ENCODE measurements around the gene HPN.
"Not testable (repeated sequence)": the region's sequence is repeated elsewhere in the genome, so short reads cannot be mapped to it uniquely, and the experiment has no call there.

Gene HPN

DNA sequence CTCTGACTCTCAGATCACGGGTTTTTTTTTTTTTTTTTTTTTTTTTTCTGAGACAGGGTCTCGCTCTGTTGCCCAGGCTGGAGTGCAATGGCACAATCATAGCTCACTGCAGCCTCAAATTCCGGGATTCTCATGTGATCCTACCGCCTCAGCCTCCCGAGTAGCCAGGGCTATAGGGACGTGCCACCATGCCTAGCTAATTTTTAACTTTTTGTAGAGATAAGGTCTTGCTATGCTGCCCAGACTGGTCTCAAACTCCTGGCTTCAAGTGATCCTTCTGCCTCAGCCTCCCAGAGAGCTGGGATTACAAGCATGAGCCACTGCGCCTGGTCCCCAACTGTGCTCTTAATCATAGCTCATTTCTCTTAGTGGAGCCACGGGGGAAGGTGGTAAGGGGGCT is 46.0 kb upstream of the HPN start:
- no peak for ATAC-seq (ENCODE audit: insufficient read depth, low read depth)
- Histone ChIP-seq H3K27ac (ENCODE audit: low read length) (no peak overlapping the region), H3K9ac (ENCODE audit: low read depth, low read length) (no peak overlapping the region), H3K4me1 (ENCODE audit: insufficient read depth, low read length) (peaks cover 44% of the 10 kb centered on the region), H3K4me3 (ENCODE audit: low read depth in 1 of 2, low read length in 2 of 2) (no peak overlapping the region), H4K20me1 (ENCODE audit: insufficient read depth, low read length) (no peaks in the 10 kb centered on the region), H3K36me3 (ENCODE audit: insufficient read depth, low read length) (no peaks in the 10 kb centered on the region; the same call in 1 of the 2 replicates), H3K4me2 (ENCODE audit: insufficient read depth, low read length) (no peak overlapping the region), H2AFZ (ENCODE audit: low read depth, low read length) (no peak overlapping the region), H3K9me3 (ENCODE audit: insufficient read depth, low read length, severe bottlenecking) (no peaks in the 10 kb centered on the region), H3K27me3 (ENCODE audit: insufficient read depth, low read length, poor library complexity) (no peaks in the 10 kb centered on the region), H3K79me2 (ENCODE audit: insufficient read depth, low read length) (peaks cover 11% of the 10 kb centered on the region)
- no peak for DNase-seq
- no peak for TF ChIP-seq EZH2 (IDR thresholded peaks at IDR 0.05; ENCODE audit: borderline replicate concordance, low read depth, low read length, severe bottlenecking)
- TF ChIP-seq, protein P1, sequence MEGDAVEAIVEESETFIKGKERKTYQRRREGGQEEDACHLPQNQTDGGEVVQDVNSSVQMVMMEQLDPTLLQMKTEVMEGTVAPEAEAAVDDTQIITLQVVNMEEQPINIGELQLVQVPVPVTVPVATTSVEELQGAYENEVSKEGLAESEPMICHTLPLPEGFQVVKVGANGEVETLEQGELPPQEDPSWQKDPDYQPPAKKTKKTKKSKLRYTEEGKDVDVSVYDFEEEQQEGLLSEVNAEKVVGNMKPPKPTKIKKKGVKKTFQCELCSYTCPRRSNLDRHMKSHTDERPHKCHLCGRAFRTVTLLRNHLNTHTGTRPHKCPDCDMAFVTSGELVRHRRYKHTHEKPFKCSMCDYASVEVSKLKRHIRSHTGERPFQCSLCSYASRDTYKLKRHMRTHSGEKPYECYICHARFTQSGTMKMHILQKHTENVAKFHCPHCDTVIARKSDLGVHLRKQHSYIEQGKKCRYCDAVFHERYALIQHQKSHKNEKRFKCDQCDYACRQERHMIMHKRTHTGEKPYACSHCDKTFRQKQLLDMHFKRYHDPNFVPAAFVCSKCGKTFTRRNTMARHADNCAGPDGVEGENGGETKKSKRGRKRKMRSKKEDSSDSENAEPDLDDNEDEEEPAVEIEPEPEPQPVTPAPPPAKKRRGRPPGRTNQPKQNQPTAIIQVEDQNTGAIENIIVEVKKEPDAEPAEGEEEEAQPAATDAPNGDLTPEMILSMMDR (IDR thresholded peaks at IDR 0.05; ENCODE audit: borderline replicate concordance, extremely low read depth, low read length, poor library complexity, severe bottlenecking) = no peak

DNA sequence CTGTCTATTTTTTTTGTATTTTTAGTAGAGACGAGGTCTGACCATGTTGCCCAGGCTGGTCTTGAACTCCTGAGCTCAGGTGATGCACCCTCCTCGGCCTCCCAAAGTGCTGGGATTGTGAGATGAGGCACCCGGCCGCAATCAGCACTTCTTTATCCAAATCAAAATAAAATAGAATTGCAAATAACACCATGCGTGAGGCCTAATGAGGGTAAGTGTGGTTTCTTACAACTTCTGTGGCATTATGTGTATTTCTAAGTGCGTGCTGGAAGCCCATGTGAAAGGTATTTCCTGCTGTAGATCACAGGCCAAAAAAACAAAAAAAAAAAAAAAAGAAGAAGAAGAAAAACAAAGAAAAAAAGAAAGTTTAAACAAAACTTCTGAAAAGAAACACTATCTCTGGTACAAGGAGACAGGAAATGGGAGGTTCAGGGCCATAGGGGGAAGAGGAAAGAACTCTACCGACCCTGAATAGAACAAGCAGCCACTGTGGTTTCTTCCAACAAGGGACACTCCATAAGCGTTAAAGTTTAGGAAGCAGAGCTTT is 44.4 kb upstream of the HPN start:
- no peak for TF ChIP-seq EZH2 (IDR thresholded peaks at IDR 0.05; ENCODE audit: borderline replicate concordance, low read depth, low read length, severe bottlenecking)
- TF ChIP-seq, protein P1 (IDR thresholded peaks at IDR 0.05; ENCODE audit: borderline replicate concordance, extremely low read depth, low read length, poor library complexity, severe bottlenecking) = no peak
- ATAC-seq (ENCODE audit: insufficient read depth, low read depth) = 0 out of 3 replicates have a peak, but pooled peaks have one; percentile 21

DNA sequence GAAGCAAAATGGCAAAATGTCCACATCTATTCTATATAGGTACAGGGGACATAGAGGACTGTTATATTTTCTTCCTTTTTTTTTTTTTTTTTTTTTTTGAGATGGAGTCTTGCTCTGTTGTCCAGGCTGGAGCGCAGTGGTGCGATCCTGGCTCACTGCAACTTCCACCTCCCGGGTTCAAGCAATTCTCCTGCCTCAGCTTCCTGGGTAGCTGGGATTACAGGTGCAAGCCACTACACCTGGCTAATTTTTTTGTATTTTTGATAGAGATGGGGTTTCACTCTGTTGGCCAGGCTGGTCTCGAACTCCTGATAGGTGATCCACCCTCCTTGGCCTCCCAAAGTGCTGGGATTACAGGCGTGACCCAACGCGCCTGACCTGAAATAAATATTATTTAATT is 43.3 kb upstream of the HPN start:
- H3K4me2 ChIP-seq (ENCODE audit: insufficient read depth, low read length); H3K4me3 ChIP-seq (ENCODE audit: low read depth in 1 of 2, low read length in 2 of 2); H3K9me3 ChIP-seq (ENCODE audit: insufficient read depth, low read length, severe bottlenecking); H3K9ac ChIP-seq (ENCODE audit: low read depth, low read length); ATAC-seq (ENCODE audit: insufficient read depth, low read depth); H3K27me3 ChIP-seq (ENCODE audit: insufficient read depth, low read length, poor library complexity); H2AFZ ChIP-seq (ENCODE audit: low read depth, low read length); DNase-seq: not testable (repeated sequence)
- peaks cover 19% of the 10 kb centered on the region for H3K36me3 ChIP-seq (ENCODE audit: insufficient read depth, low read length)
- H3K79me2 ChIP-seq (ENCODE audit: insufficient read depth, low read length) = peaks cover 37% of the 10 kb centered on the region
- peaks cover 19% of the 10 kb centered on the region for H4K20me1 ChIP-seq (ENCODE audit: insufficient read depth, low read length)
- H3K4me1 ChIP-seq (ENCODE audit: insufficient read depth, low read length) = peaks cover 70% of the 10 kb centered on the region
- H3K27ac ChIP-seq (ENCODE audit: low read length) = peak overlapping the region; percentile 80

More for the DNA sequence above, 44.4 kb upstream of the HPN start:
- Histone ChIP-seq H3K4me1 (ENCODE audit: insufficient read depth, low read length) (peaks cover 60% of the 10 kb centered on the region), H2AFZ (ENCODE audit: low read depth, low read length) (peak overlapping the region; percentile 82), H3K9me3 (ENCODE audit: insufficient read depth, low read length, severe bottlenecking) (no peaks in the 10 kb centered on the region), H3K27ac (ENCODE audit: low read length) (peak overlapping the region; percentile 80), H3K9ac (ENCODE audit: low read depth, low read length) (peak overlapping the region; percentile 21), H3K36me3 (ENCODE audit: insufficient read depth, low read length) (peaks cover 10% of the 10 kb centered on the region), H3K27me3 (ENCODE audit: insufficient read depth, low read length, poor library complexity) (no peaks in the 10 kb centered on the region), H3K4me2 (ENCODE audit: insufficient read depth, low read length) (peak overlapping the region; percentile 31), H3K4me3 (ENCODE audit: low read depth in 1 of 2, low read length in 2 of 2) (no peak overlapping the region), H3K79me2 (ENCODE audit: insufficient read depth, low read length) (peaks cover 27% of the 10 kb centered on the region), H4K20me1 (ENCODE audit: insufficient read depth, low read length) (peaks cover 10% of the 10 kb centered on the region)
- DNase-seq = peak; percentile 39

DNA sequence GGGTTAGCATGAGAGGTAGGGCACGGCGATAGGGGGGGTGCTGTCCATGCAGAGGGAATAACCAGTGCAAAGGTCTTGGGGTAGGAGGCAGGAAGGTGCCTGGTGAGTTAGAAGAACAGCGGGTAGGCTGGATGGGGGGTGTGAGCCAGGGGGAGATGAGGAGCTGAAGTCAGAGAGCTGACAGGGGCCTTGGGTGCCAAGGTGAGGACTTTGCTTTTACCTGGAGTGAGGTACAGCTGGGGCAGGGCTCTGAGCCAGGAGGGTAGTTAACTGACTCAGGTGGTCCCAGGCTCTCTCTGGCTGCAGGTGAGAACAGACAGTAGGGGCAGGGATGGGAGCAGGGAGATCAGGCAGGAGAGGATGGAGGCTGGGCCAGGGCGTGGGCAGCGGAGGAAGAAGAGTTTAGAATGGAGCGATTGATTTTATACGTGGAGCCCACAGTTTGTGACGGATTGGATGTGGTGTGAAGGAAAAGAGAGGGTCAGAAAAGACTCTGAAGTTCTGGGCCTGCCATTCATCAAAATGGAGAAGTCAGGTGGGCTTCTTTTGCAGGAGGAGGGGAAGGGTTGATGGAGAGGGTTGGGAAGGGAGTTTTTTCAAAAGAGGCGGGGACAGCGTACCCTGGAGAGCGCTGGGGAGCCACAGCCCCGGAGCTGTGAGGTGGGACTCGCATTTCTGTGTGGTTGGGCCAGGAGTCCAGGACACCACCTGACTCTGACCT is 42.6 kb upstream of the HPN start:
- Histone ChIP-seq H3K9me3 (ENCODE audit: insufficient read depth, low read length, severe bottlenecking) (no peaks in the 10 kb centered on the region), H3K79me2 (ENCODE audit: insufficient read depth, low read length) (peaks cover 44% of the 10 kb centered on the region), H4K20me1 (ENCODE audit: insufficient read depth, low read length) (peaks cover 26% of the 10 kb centered on the region), H3K9ac (ENCODE audit: low read depth, low read length) (peak overlapping the region; percentile 87; the same call in 1 of the 2 replicates), H3K36me3 (ENCODE audit: insufficient read depth, low read length) (peaks cover 26% of the 10 kb centered on the region), H3K4me2 (ENCODE audit: insufficient read depth, low read length) (peak overlapping the region; percentile 69), H2AFZ (ENCODE audit: low read depth, low read length) (no peak overlapping the region; the same call in 1 of the 2 replicates), H3K4me1 (ENCODE audit: insufficient read depth, low read length) (peaks cover 74% of the 10 kb centered on the region), H3K27ac (ENCODE audit: low read length) (peak overlapping the region; percentile 88), H3K27me3 (ENCODE audit: insufficient read depth, low read length, poor library complexity) (no peaks in the 10 kb centered on the region), H3K4me3 (ENCODE audit: low read depth in 1 of 2, low read length in 2 of 2) (peak overlapping the region in 1 of 2 experiments; percentile 80; a peak in 1 of 4 replicates)
- ATAC-seq (ENCODE audit: insufficient read depth, low read depth) = no peak
- no peak for DNase-seq
- TF ChIP-seq EZH2 (IDR thresholded peaks at IDR 0.05; ENCODE audit: borderline replicate concordance, low read depth, low read length, severe bottlenecking) = no peak
- TF ChIP-seq, protein P1 (IDR thresholded peaks at IDR 0.05; ENCODE audit: borderline replicate concordance, extremely low read depth, low read length, poor library complexity, severe bottlenecking) = no peak

All from DND-41 (cell line).